Eye (tissue), 1 donor: Measurements from ENCODE around the gene DIS3L2.
"Not testable (repeated sequence)": the region's sequence is repeated elsewhere in the genome, so short reads cannot be mapped to it uniquely, and the experiment has no call there.

Experiments used
- DNase-seq: peaks from one replicate; pipeline ENCODE4 v3.0.0-alpha.2; 2015

Gene DIS3L2

GRCh38 chr2:231929961-231930592 lies 31.4 kb upstream of the DIS3L2 start:
- DNase-seq = peak; percentile 38

- DNase-seq = peak; percentile 14
Measured at GRCh38 chr2:231930593-231931281, 30.8 kb upstream of the DIS3L2 start.

GRCh38 chr2:231931481-231931915 lies 30.0 kb upstream of the DIS3L2 start:
- DNase-seq = no peak

- DNase-seq = no peak
Measured at GRCh38 chr2:231932711-231932970, 28.9 kb upstream of the DIS3L2 start.

GRCh38 chr2:231932985-231933915 lies 28.3 kb upstream of the DIS3L2 start:
- DNase-seq = peak; percentile 6

- peak; percentile 40 for DNase-seq
Measured at GRCh38 chr2:231933916-231934401, 27.6 kb upstream of the DIS3L2 start.

GRCh38 chr2:231934441-231935206 lies 26.9 kb upstream of the DIS3L2 start:
- no peak for DNase-seq

GRCh38 chr2:231935207-231935524 lies 26.3 kb upstream of the DIS3L2 start:
- peak; percentile 20 for DNase-seq

- DNase-seq = no peak
Measured at GRCh38 chr2:231935815-231936214, 25.7 kb upstream of the DIS3L2 start.

- DNase-seq = no peak
Measured at GRCh38 chr2:231936491-231936890, 25.0 kb upstream of the DIS3L2 start.

- no peak for DNase-seq
Measured at GRCh38 chr2:231937057-231937456, 24.5 kb upstream of the DIS3L2 start.

- DNase-seq = no peak
Measured at GRCh38 chr2:231939022-231939421, 22.5 kb upstream of the DIS3L2 start.

- no peak for DNase-seq
Measured at GRCh38 chr2:231940795-231941194, 20.7 kb upstream of the DIS3L2 start.

GRCh38 chr2:231941673-231942072 lies 19.8 kb upstream of the DIS3L2 start:
- DNase-seq = no peak

GRCh38 chr2:231942180-231942579 lies 19.3 kb upstream of the DIS3L2 start:
- no peak for DNase-seq

- no peak for DNase-seq
Measured at GRCh38 chr2:231946241-231946814, 15.2 kb upstream of the DIS3L2 start.

GRCh38 chr2:231947112-231947511 lies 14.4 kb upstream of the DIS3L2 start:
- DNase-seq = not testable (repeated sequence)

GRCh38 chr2:231947694-231948093 lies 13.8 kb upstream of the DIS3L2 start:
- DNase-seq = no peak

- DNase-seq = no peak
Measured at GRCh38 chr2:231951452-231952035, 10.0 kb upstream of the DIS3L2 start.

- DNase-seq = no peak
Measured at GRCh38 chr2:231955758-231956472, 5.6 kb upstream of the DIS3L2 start.
